ENCODE data around the gene TBCC. TPM values are rescaled to one million over a fixed set of nuclear protein-coding genes. Genes with fewer than 3 reads are reported as not detected.
"Not testable (repeated sequence)": the region's sequence is repeated elsewhere in the genome, so short reads cannot be mapped to it uniquely, and the experiment has no call there.

Gene TBCC
- total RNA-seq, 1 donor from 2014 or later, result 35.2 TPM

DNA sequence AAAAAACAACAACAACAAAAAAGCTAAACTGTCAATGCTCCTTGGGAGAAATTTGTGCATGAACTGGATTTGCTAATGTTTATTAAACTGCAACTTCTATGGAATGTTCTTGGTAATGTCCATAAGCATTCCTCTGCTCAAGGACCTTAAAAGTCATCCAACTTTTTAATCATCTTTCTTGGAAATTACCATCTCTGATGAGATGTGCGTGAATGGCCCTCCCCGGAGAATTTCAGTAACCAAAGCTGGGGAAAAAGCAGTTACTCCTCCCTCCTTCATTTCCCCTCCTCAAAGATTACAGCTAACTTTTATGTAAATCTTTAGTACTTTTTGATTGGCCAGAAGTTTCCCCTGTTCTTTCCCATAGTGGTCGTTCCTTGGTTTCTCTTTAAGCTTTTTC, 5.2 kb downstream of the TBCC start:
- Mint-ChIP-seq H3K4me3 (ENCODE audit: unreplicated experiment) (no peak overlapping the region), H3K9me3 (ENCODE audit: unreplicated experiment) (peaks cover 1% of the 10 kb centered on the region), H3K4me1 (ENCODE audit: low read depth, unreplicated experiment) (peaks cover 9% of the 10 kb centered on the region), H3K27ac (ENCODE audit: unreplicated experiment) (no peak overlapping the region), H3K27me3 (ENCODE audit: unreplicated experiment) (peaks cover 4% of the 10 kb centered on the region), H3K36me3 (ENCODE audit: unreplicated experiment) (no peaks in the 10 kb centered on the region)
- TF ChIP-seq, protein P1, sequence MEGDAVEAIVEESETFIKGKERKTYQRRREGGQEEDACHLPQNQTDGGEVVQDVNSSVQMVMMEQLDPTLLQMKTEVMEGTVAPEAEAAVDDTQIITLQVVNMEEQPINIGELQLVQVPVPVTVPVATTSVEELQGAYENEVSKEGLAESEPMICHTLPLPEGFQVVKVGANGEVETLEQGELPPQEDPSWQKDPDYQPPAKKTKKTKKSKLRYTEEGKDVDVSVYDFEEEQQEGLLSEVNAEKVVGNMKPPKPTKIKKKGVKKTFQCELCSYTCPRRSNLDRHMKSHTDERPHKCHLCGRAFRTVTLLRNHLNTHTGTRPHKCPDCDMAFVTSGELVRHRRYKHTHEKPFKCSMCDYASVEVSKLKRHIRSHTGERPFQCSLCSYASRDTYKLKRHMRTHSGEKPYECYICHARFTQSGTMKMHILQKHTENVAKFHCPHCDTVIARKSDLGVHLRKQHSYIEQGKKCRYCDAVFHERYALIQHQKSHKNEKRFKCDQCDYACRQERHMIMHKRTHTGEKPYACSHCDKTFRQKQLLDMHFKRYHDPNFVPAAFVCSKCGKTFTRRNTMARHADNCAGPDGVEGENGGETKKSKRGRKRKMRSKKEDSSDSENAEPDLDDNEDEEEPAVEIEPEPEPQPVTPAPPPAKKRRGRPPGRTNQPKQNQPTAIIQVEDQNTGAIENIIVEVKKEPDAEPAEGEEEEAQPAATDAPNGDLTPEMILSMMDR (IDR thresholded peaks at IDR 0.05; ENCODE audit: partially characterized antibody, unreplicated experiment), result no peak
- no peak for DNase-seq

DNA sequence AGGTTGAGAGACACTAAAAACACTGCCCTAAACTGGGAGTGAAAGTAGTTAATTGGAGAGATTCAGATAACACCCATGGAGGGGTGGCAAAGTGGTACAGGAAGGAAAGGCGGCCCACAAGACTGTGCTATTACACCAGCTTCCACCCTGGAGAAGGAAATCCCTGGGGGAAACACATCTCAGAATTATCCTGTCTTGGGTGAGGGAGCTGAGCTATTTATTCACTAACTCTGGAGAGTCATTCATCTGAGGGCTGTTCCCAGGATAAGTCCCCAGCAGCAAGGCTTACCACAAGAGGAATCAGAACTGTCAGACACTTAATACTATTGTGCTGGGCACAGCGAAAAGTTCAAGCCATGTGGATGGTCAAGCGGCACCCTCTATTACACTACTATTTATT, 9.9 kb downstream of the TBCC start:
- no peak overlapping the region for H3K27ac Mint-ChIP-seq (ENCODE audit: unreplicated experiment)
- DNase-seq, result no peak
- TF ChIP-seq, protein P1 (IDR thresholded peaks at IDR 0.05; ENCODE audit: partially characterized antibody, unreplicated experiment), result no peak
- no peaks in the 10 kb centered on the region for H3K9me3 Mint-ChIP-seq (ENCODE audit: unreplicated experiment)
- H3K36me3 Mint-ChIP-seq (ENCODE audit: unreplicated experiment), result no peaks in the 10 kb centered on the region
- H3K4me1 Mint-ChIP-seq (ENCODE audit: low read depth, unreplicated experiment), result no peaks in the 10 kb centered on the region
- H3K4me3 Mint-ChIP-seq (ENCODE audit: unreplicated experiment), result no peak overlapping the region
- no peaks in the 10 kb centered on the region for H3K27me3 Mint-ChIP-seq (ENCODE audit: unreplicated experiment)

DNA sequence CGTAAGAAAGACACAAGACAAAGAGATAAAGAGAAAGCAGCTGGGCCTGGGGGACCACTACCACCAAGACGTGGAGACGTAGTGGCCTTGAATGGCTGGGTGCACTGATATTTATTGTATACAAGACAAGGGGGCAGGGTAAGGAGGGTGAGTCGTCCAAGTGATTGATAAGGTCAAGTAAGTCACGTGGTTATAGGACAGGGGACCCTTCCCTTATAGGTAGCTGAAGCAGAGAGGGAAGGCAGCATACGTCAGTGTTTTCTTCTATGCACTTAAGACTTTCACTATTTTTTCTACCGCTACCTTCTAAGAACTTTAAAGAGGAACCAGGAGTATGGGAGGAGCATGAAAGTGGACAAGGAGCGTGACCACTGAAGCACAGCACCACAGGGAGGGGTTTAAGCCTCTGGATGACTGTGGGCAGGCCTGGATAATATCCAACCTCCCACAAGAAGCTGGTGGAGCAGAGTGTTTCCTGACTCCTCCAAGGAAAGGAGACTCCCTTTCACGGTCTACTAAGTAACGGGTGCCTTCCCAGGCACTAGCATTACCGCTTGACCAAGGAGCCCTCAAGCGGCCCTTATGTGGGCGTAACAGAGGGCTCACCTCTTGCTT, 11.9 kb downstream of the TBCC start:
- not testable (repeated sequence) for H3K27me3 Mint-ChIP-seq (ENCODE audit: unreplicated experiment); H3K36me3 Mint-ChIP-seq (ENCODE audit: unreplicated experiment); H3K9me3 Mint-ChIP-seq (ENCODE audit: unreplicated experiment); H3K27ac Mint-ChIP-seq (ENCODE audit: unreplicated experiment); DNase-seq; H3K4me1 Mint-ChIP-seq (ENCODE audit: low read depth, unreplicated experiment); H3K4me3 Mint-ChIP-seq (ENCODE audit: unreplicated experiment)

DNA sequence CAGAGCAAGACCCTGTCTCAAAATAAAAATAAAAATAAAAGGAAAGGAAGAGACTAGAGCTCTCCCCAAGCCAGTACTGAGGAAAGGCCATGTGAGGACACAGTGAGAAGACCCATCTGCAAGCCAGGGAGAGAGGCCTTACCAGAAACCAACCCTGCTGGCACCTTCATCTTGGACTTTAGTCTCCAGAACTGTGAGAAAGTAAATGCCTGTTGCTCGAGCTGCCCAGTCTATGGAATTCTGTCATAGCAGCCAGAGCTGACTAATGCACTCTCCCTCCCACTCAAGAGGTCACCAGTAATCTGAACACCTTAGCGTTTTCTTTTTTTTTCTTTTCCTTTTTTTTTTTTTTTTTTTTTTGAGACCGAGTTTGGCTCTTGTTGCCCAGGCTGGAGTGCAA, 16.2 kb downstream of the TBCC start:
- TF ChIP-seq, protein P1 (IDR thresholded peaks at IDR 0.05; ENCODE audit: partially characterized antibody, unreplicated experiment), result no peak
- Mint-ChIP-seq H3K36me3 (ENCODE audit: unreplicated experiment) (no peaks in the 10 kb centered on the region), H3K27ac (ENCODE audit: unreplicated experiment) (no peak overlapping the region), H3K4me3 (ENCODE audit: unreplicated experiment) (no peak overlapping the region), H3K27me3 (ENCODE audit: unreplicated experiment) (peaks cover 2% of the 10 kb centered on the region), H3K9me3 (ENCODE audit: unreplicated experiment) (no peaks in the 10 kb centered on the region), H3K4me1 (ENCODE audit: low read depth, unreplicated experiment) (no peaks in the 10 kb centered on the region)
- no peak for DNase-seq

DNA sequence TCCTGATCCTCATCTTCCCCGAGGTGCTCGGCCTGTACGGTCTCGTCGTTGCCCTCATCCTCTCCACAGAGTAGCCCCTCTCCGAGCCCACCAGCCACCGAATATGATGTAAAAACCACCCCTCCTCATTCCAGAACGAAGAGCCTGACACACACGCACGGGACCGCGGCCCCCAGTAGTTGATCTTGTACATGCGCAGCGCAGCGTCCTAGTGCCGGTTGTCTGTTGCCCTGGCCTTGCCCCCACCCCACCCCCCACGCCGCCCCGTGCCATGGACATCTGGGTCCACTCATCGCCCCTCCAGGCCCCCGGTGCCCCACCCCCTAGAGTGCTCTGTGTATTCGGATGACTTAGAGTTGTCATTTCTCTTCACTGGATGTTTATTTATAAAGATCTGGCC, 18.3 kb downstream of the TBCC start:
- Mint-ChIP-seq H3K27ac (ENCODE audit: unreplicated experiment) (no peak overlapping the region), H3K4me1 (ENCODE audit: low read depth, unreplicated experiment) (no peaks in the 10 kb centered on the region), H3K36me3 (ENCODE audit: unreplicated experiment) (no peaks in the 10 kb centered on the region), H3K4me3 (ENCODE audit: unreplicated experiment) (no peak overlapping the region), H3K27me3 (ENCODE audit: unreplicated experiment) (peaks cover 4% of the 10 kb centered on the region), H3K9me3 (ENCODE audit: unreplicated experiment) (no peaks in the 10 kb centered on the region)
- TF ChIP-seq, protein P1 (IDR thresholded peaks at IDR 0.05; ENCODE audit: partially characterized antibody, unreplicated experiment), result no peak
- no peak for DNase-seq

Measured in glutamatergic neuron (in vitro differentiated cells).